ENCODE data around the gene CRNN. TPM values are rescaled to one million over a fixed set of nuclear protein-coding genes. Genes with fewer than 3 reads are reported as not detected.

CRNN gene
- total RNA-seq, 3 donors from 2014 or later (not counting 1 experiment from before 2014, with no cell fraction given) = not detected

DNA sequence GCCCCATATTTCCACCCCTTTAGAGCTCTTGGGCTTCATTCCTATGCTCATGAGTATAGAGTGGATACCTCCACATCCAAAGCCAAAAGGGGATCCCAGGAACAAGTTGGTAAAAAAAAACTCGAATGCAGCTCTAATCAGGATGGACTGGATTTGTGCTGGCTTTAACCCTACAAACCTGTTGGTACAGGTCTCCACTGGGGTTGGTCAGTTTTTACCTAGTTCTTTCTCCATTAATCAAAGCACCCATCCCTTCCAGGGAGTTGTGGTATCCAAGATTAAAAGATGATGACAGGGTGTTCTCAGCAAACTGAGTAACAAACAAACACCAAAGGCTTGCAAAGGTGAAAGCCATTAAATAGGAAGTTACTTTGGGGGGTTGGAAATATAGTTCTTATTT is 5.9 kb upstream of the CRNN start:
- WGBS (ENCODE audit: insufficient coverage) = 56% methylated on average over 1 of the region's 1 CpG
- no peak overlapping the region for H3K27ac Mint-ChIP-seq
- no peaks in the 10 kb centered on the region for H3K27me3 ChIP-seq (ENCODE audit: control insufficient read depth, insufficient read depth, low read length)
- TF ChIP-seq, protein P1, sequence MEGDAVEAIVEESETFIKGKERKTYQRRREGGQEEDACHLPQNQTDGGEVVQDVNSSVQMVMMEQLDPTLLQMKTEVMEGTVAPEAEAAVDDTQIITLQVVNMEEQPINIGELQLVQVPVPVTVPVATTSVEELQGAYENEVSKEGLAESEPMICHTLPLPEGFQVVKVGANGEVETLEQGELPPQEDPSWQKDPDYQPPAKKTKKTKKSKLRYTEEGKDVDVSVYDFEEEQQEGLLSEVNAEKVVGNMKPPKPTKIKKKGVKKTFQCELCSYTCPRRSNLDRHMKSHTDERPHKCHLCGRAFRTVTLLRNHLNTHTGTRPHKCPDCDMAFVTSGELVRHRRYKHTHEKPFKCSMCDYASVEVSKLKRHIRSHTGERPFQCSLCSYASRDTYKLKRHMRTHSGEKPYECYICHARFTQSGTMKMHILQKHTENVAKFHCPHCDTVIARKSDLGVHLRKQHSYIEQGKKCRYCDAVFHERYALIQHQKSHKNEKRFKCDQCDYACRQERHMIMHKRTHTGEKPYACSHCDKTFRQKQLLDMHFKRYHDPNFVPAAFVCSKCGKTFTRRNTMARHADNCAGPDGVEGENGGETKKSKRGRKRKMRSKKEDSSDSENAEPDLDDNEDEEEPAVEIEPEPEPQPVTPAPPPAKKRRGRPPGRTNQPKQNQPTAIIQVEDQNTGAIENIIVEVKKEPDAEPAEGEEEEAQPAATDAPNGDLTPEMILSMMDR (IDR thresholded peaks at IDR 0.05) = no peak
- H3K4me1 Mint-ChIP-seq = no peaks in the 10 kb centered on the region
- H3K4me1 ChIP-seq (ENCODE audit: control insufficient read depth, insufficient read depth, low read length) = no peaks in the 10 kb centered on the region
- no peaks in the 10 kb centered on the region for H3K36me3 ChIP-seq (ENCODE audit: control insufficient read depth, insufficient read depth, low read length)
- H3K36me3 Mint-ChIP-seq = no peaks in the 10 kb centered on the region
- intact Hi-C loops (cut with micrococcal nuclease) = no loop called here
- H3K9me3 ChIP-seq (ENCODE audit: control insufficient read depth, insufficient read depth, low read length) = peaks cover 4% of the 10 kb centered on the region
- no peak overlapping the region for H3K27ac ChIP-seq (ENCODE audit: low read length)
- H3K9me3 Mint-ChIP-seq = peaks cover 0 to 4% of the 10 kb centered on the region in 2 donors
- no peak for ATAC-seq
- DNase-seq = no peak
- H3K4me3 Mint-ChIP-seq = no peak overlapping the region
- H3K27me3 Mint-ChIP-seq (ENCODE audit: low read depth in 2 of 2) = peaks cover 21 to 57% of the 10 kb centered on the region in 2 donors
- no peak overlapping the region for H3K4me3 ChIP-seq (ENCODE audit: low read length)

DNA sequence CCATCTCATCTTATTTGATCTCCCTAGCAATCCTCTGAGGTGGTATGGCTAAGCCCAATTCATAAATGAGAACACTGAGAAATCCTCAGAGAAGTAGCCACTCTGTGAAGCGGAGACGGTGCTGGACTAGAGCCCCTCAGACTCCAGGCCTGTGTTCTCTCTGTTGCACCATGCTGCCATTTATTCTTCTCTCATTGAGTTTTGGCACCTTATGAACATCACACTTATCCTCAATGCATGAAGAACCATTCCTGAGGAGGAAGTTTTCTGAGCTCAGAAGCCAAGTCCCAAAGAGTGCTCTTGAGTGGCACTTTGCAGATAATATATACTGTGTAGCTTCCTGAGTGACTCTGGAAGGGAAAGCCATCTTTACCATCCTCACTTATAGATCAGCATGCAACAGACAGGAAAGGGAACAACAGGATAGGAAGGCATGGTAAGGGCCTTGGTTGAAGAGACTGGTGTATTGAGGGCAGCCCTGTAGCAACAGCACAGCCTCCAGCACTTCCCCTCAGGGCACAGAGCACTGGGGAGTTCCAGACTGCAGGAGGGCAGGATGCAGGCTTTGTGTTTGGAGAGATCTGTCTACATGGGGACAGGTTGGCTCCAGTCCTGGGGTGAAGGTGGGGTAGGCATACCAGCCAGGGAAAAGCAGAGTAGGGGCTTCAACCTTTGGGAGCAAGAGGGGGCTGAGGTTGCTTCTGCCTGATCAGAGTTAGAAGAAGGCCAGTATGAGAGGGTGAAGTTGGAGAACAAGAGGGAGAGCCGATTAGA is 1.6 kb upstream of the CRNN start:
- H3K27ac ChIP-seq (ENCODE audit: low read length) = no peak overlapping the region
- ATAC-seq = no peak

DNA sequence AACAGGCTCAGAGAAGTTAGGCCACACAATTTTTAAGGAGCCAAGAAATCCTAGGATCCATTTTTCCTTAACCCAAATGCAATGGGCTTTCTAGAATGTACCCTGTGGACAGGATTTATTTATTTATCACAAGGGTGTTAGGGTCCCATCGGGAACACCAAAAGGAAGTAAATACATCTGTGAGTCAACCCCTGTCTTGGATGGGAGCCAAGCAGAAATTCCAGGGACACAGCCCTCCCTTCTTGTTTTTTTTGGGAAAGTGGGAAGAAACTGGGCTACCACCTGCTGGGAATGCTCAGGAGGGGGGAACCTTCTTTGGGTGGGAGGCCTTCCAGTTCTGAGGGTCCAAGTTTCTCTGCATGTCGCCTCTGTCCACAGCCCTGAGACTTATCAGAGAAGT is 1.3 kb downstream of the CRNN start:
- no peaks in the 10 kb centered on the region for H3K27me3 ChIP-seq (ENCODE audit: control insufficient read depth, insufficient read depth, low read length)
- H3K9me3 ChIP-seq (ENCODE audit: control insufficient read depth, insufficient read depth, low read length) = no peaks in the 10 kb centered on the region
- no peak overlapping the region for H3K27ac ChIP-seq (ENCODE audit: low read length)
- DNase-seq (no peak), ATAC-seq (no peak)
- intact Hi-C loops (cut with micrococcal nuclease) = no loop called here
- WGBS (ENCODE audit: insufficient coverage) = 92% methylated on average over 2 of the region's 2 CpGs
- H3K36me3 ChIP-seq (ENCODE audit: control insufficient read depth, insufficient read depth, low read length) = no peaks in the 10 kb centered on the region
- Mint-ChIP-seq H3K4me3 (no peak overlapping the region), H3K36me3 (no peaks in the 10 kb centered on the region), H3K9me3 (no peaks in the 10 kb centered on the region), H3K27ac (no peak overlapping the region), H3K4me1 (no peaks in the 10 kb centered on the region), H3K27me3 (ENCODE audit: low read depth in 2 of 2) (peaks cover 16 to 17% of the 10 kb centered on the region in 2 donors)
- TF ChIP-seq, protein P1 (IDR thresholded peaks at IDR 0.05) = no peak
- no peaks in the 10 kb centered on the region for H3K4me1 ChIP-seq (ENCODE audit: control insufficient read depth, insufficient read depth, low read length)
- H3K4me3 ChIP-seq (ENCODE audit: low read length) = no peak overlapping the region

More for the DNA sequence above, 1.6 kb upstream of the CRNN start:
- no peak overlapping the region for H3K27ac Mint-ChIP-seq
- no peaks in the 10 kb centered on the region for H3K36me3 Mint-ChIP-seq
- no peaks in the 10 kb centered on the region for H3K4me1 Mint-ChIP-seq
- no peaks in the 10 kb centered on the region for H3K4me1 ChIP-seq (ENCODE audit: control insufficient read depth, insufficient read depth, low read length)
- H3K4me3 ChIP-seq (ENCODE audit: low read length) = no peak overlapping the region
- WGBS (ENCODE audit: insufficient coverage) = 96% methylated on average over 3 of the region's 3 CpGs
- intact Hi-C loops (cut with micrococcal nuclease) = no loop called here
- no peak overlapping the region for H3K4me3 Mint-ChIP-seq
- H3K36me3 ChIP-seq (ENCODE audit: control insufficient read depth, insufficient read depth, low read length) = no peaks in the 10 kb centered on the region
- H3K9me3 Mint-ChIP-seq = no peaks in the 10 kb centered on the region
- no peaks in the 10 kb centered on the region for H3K27me3 ChIP-seq (ENCODE audit: control insufficient read depth, insufficient read depth, low read length)
- DNase-seq = no peak
- TF ChIP-seq, protein P1 (IDR thresholded peaks at IDR 0.05) = no peak
- H3K9me3 ChIP-seq (ENCODE audit: control insufficient read depth, insufficient read depth, low read length) = no peaks in the 10 kb centered on the region
- peaks cover 17 to 31% of the 10 kb centered on the region in 2 donors for H3K27me3 Mint-ChIP-seq (ENCODE audit: low read depth in 2 of 2)

DNA sequence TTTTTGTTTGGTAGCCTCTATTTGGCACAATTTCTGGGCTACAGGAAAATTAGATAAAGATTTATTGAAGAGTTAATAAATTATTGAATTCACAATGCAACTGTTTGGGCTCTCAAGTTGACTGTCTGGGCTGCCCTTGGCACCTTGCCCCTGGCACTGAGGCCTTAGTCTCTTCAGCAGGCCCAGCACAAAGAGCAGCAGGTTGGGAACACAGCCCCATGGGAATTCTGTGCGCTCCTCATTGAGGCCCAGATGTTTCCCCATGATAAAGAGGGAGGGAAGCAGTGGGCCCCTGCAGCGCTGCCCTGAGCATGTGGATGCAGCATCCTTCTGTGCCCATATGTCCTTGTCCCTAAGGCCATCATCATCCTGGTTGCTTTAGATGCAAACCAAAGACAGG is 2.9 kb downstream of the CRNN start:
- no peak overlapping the region for H3K27ac ChIP-seq (ENCODE audit: low read length)
- WGBS (ENCODE audit: insufficient coverage) = 56% methylated on average over 2 of the region's 2 CpGs
- no peaks in the 10 kb centered on the region for H3K9me3 ChIP-seq (ENCODE audit: control insufficient read depth, insufficient read depth, low read length)
- TF ChIP-seq, protein P1 (IDR thresholded peaks at IDR 0.05) = no peak
- Mint-ChIP-seq H3K4me1 (no peaks in the 10 kb centered on the region), H3K36me3 (no peaks in the 10 kb centered on the region), H3K27me3 (ENCODE audit: low read depth in 2 of 2) (peaks cover 12 to 20% of the 10 kb centered on the region in 2 donors), H3K27ac (no peak overlapping the region), H3K4me3 (no peak overlapping the region), H3K9me3 (no peaks in the 10 kb centered on the region)
- H3K27me3 ChIP-seq (ENCODE audit: control insufficient read depth, insufficient read depth, low read length) = peaks cover 2% of the 10 kb centered on the region
- no peak for ATAC-seq
- H3K36me3 ChIP-seq (ENCODE audit: control insufficient read depth, insufficient read depth, low read length) = no peaks in the 10 kb centered on the region
- no peak for DNase-seq
- H3K4me1 ChIP-seq (ENCODE audit: control insufficient read depth, insufficient read depth, low read length) = no peaks in the 10 kb centered on the region
- intact Hi-C loops (cut with micrococcal nuclease) = no loop called here
- H3K4me3 ChIP-seq (ENCODE audit: low read length) = no peak overlapping the region

All from natural killer cell (primary cell).